Left ventricle myocardium inferior (tissue), 1 donor: ENCODE results near the gene NELFB. TPM values are rescaled to one million over a fixed set of nuclear protein-coding genes. Genes with fewer than 3 reads are reported as not detected.

Experiments used
- DNase-seq: peaks from one replicate; pipeline ENCODE4 v3.0.0-alpha.2; 2020
- H3K27ac ChIP-seq: fragments of 200-600 bp; replicated peaks from 2 replicates; pipeline ENCODE4 v1.8.0; 2021
- H3K27me3 ChIP-seq: fragments of 200-600 bp; 2 replicates; pipeline ENCODE4 v1.8.0; 2021; ENCODE audit warnings: low read depth
- H3K36me3 ChIP-seq: fragments of 200-600 bp; 2 replicates; pipeline ENCODE4 v1.8.0; 2021
- H3K4me1 ChIP-seq: fragments of 200-600 bp; 2 replicates; pipeline ENCODE4 v1.8.0; 2021
- H3K4me3 ChIP-seq: fragments of 200-600 bp; 2 replicates; pipeline ENCODE4 v1.8.0; 2021; ENCODE audit warnings: mild to moderate bottlenecking, moderate library complexity
- H3K9me3 ChIP-seq: fragments of 200-600 bp; replicated peaks from 2 replicates; pipeline ENCODE4 v1.8.0; 2021
- intact Hi-C: fragments of 100-400 bp; cut with micrococcal nuclease; formaldehyde crosslinking; loops from one replicate; pipeline ENCODE4 v1.11.0; 2022
- total RNA-seq: library from RNA; stranded (reverse); fragmentation: NEBNext Ultra II Directional; extraction: Animal tissue kit (Norgen Biotek cat#: 25700); gene quantifications from one replicate; pipeline ENCODE4 v1.2.1, GENCODE V29; 2021
- TF ChIP-seq, protein P1 (sequence below): fragments of 200-600 bp; IDR thresholded peaks from 2 replicates; pipeline ENCODE4 v1.8.0; 2021; ENCODE audit warnings: antibody characterized with exemption, mild to moderate bottlenecking, borderline replicate concordance
- donor health status: DM: no; HTN: yes; CAD: no; lungs with severe emphysema.

NELFB gene
- total RNA-seq, 1 donor from 2014 or later, result 35.2 TPM

DNA sequence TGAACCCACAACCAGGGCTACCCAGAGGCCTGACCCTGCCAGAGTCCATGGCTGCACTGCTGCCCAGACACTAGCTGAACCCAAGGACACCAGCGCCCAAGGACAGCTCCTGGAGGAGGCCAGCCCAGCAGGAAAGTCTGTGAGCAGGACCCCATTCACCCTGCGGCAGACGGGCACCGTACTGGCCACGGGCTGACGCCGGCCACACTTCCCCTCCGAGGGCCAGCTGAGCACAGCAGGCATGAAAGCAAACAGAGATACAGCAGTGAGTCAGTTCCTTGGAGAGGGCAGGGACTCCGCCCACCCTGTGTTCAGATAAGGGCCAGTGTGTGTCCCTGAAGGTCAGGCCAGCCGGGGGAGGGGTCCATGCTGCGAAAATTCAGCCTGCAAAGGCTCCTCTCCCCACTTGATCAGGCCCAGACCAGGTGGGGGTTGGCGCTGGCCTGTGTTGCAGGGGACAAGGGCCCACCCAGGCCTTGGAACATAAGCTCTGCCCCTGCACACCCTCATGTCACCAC lies 36.3 kb upstream of the NELFB start:
- peaks cover 15% of the 10 kb centered on the region for H3K36me3 ChIP-seq
- TF ChIP-seq, protein P1, sequence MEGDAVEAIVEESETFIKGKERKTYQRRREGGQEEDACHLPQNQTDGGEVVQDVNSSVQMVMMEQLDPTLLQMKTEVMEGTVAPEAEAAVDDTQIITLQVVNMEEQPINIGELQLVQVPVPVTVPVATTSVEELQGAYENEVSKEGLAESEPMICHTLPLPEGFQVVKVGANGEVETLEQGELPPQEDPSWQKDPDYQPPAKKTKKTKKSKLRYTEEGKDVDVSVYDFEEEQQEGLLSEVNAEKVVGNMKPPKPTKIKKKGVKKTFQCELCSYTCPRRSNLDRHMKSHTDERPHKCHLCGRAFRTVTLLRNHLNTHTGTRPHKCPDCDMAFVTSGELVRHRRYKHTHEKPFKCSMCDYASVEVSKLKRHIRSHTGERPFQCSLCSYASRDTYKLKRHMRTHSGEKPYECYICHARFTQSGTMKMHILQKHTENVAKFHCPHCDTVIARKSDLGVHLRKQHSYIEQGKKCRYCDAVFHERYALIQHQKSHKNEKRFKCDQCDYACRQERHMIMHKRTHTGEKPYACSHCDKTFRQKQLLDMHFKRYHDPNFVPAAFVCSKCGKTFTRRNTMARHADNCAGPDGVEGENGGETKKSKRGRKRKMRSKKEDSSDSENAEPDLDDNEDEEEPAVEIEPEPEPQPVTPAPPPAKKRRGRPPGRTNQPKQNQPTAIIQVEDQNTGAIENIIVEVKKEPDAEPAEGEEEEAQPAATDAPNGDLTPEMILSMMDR, result no peak
- H3K4me1 ChIP-seq, result peaks cover 55% of the 10 kb centered on the region
- peak overlapping the region; percentile 66 for H3K27ac ChIP-seq
- H3K4me3 ChIP-seq, result peak overlapping the region; percentile 59
- no peaks in the 10 kb centered on the region for H3K9me3 ChIP-seq
- intact Hi-C loops, result no loop called here
- no peaks in the 10 kb centered on the region for H3K27me3 ChIP-seq
- DNase-seq, result no peak

DNA sequence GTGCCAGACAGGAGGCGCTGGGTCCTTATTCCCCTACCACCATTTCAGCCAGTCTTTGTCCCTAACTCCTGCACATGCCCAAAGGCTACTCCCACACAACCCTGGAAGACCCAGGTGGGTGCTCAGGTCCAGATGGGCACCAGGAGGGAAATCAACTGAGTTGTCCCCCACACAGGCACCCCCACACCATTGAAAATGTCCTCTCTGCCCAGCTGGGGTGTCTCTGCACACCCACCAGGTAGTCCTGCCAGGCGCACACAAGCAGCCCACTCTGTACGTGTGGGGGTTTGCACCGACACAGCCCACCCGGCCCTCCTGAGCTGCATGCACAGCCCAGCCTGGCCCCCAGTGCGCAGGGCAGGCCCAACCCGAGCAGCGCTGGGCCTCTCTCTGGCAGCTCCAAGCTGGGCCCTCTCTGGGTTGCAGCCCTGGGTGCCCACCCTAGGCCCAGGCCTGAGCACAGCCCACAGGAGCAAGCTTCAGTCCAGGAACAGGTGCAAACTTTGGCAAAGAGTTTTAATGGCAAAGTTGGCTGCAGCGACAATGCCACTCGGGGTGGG lies 35.3 kb upstream of the NELFB start:
- peaks cover 9% of the 10 kb centered on the region for H3K36me3 ChIP-seq
- no peak overlapping the region for H3K4me3 ChIP-seq
- no peaks in the 10 kb centered on the region for H3K27me3 ChIP-seq
- TF ChIP-seq, protein P1, result no peak
- no peak for DNase-seq
- peak overlapping the region; percentile 66 for H3K27ac ChIP-seq
- intact Hi-C loops, result no loop called here
- peaks cover 60% of the 10 kb centered on the region for H3K4me1 ChIP-seq
- no peaks in the 10 kb centered on the region for H3K9me3 ChIP-seq

DNA sequence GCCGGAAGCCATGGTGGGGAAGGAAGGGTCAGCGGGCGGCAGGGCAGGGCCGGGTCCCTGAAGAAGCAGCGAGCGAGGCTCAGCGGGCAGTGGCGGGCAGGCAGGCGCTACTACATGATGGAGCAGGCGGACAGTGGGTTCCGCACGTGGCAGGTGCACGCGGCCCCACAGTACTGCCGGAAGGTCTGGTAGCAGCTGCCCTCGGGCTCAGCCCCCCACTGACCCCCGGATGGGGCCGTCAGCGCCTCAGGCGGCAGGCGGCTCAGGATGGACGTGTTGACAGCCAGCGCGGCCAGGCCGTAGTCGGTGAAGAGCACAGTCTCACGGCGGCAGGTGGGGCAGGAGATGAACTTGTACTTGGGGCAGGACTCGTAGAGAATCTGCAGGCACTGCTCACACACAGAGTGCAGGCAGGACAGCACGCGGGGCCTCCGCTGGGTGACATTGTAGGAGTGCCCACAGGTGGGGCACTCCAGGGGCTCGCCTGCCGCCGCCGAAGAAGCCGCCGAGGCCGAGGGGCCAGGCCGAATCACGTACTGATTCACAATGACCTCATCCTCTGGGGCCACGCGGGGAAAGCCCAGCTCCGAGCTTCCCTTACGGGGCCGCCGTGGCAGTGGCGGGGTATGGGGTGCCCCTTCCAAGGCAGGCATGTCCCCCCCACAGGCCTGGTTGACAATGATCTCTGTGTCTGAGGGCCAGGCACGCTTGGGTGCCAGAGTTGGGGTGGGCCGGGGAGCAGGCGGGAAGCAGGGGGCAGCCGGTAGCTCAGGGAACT lies 34.6 kb upstream of the NELFB start:
- Histone ChIP-seq H3K4me3 (no peak overlapping the region), H3K36me3 (peaks cover 7% of the 10 kb centered on the region), H3K9me3 (no peaks in the 10 kb centered on the region), H3K4me1 (peaks cover 60% of the 10 kb centered on the region), H3K27me3 (no peaks in the 10 kb centered on the region), H3K27ac (peak overlapping the region; percentile 84)
- intact Hi-C loops, result no loop called here
- TF ChIP-seq, protein P1, result no peak
- no peak for DNase-seq

DNA sequence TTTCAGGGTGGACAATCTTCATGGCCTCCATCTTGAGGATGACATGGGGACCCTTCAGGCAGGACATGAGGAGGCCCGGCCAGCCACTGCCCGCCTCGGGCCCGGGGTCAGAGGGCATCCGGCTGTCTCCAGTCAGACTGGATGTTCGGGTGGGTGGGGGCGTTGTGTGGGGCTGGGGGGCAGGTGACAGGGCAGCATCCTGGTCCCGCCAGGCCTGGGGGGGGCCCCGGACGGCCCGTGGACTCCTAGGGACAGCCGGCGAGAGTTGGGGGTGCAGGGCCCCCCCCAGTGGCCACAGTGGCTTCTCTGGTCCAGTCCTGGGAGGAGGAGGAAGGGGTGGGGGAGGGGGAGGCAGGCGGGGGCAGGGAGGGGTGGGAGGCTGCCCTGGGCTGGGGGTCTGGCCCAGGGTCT lies 34.0 kb upstream of the NELFB start:
- intact Hi-C loops, result no loop called here
- Histone ChIP-seq H3K4me1 (peaks cover 60% of the 10 kb centered on the region), H3K27me3 (no peaks in the 10 kb centered on the region), H3K36me3 (peaks cover 6% of the 10 kb centered on the region), H3K27ac (peak overlapping the region; percentile 84), H3K9me3 (no peaks in the 10 kb centered on the region), H3K4me3 (peak overlapping the region; percentile 68)
- TF ChIP-seq, protein P1, result no peak
- DNase-seq, result no peak

DNA sequence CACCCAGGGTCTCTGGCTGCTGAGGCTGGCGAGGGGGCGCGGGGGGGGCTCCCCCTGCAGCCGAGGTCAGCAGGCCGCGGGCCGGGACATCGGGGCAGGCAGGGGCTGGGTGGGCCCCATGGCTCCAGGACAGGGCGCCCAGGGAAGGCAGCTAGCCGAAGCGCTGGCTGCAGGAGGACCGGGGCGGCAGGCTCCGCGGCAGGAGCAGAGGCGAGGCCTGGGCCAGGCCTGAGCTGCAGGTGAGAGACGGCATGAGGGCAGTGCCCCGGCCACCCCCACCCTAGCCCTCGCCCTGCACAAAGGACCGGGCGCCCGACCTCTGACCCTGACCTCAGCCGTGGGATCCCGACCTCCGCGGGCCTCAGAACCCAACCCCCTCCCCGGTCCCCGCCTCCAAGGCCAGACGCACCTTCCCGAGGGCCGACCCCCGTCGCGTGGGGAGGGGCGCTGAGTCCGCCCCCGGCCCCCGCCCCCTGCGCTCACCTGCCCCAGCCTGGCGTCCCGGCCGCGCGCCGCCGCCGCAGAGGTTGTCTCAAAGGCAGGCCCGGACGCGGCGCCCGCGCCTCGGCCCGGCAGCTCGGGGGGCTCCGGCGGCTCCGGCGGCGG lies 33.5 kb upstream of the NELFB start:
- H3K4me3 ChIP-seq, result peak overlapping the region; percentile 68
- intact Hi-C loops, result no loop called here
- peaks cover under 1% of the 10 kb centered on the region for H3K36me3 ChIP-seq
- no peaks in the 10 kb centered on the region for H3K27me3 ChIP-seq
- TF ChIP-seq, protein P1, result no peak
- peaks cover 59% of the 10 kb centered on the region for H3K4me1 ChIP-seq
- H3K9me3 ChIP-seq, result no peaks in the 10 kb centered on the region
- DNase-seq, result no peak
- peak overlapping the region; percentile 84 for H3K27ac ChIP-seq
